Upper lobe of left lung (tissue), 4 donors: ENCODE data around the gene CSNK1D.

ENCODE experiments used
- EP300 ChIP-seq, 4 donors: sonication (generic); formaldehyde crosslinking; IDR thresholded peaks; one replicate each; pipeline ENCODE4 v1.5.1; 2017; ENCODE audit warnings: antibody characterized with exemption in 4 of 4, control low read depth in 2 of 4
- POLR2A ChIP-seq, 4 donors: fragments of 450-650 bp; IDR thresholded peaks; one replicate each; pipeline ENCODE4 v1.5.1; 2016 to 2017; ENCODE audit warnings: antibody characterized with exemption in 4 of 4, mild to moderate bottlenecking in 2 of 4
- POLR2AphosphoS5 ChIP-seq, 2 donors: sonication (generic); formaldehyde crosslinking; IDR thresholded peaks; one replicate each; pipeline ENCODE4 v1.5.1; 2017; ENCODE audit warnings: antibody characterized with exemption in 2 of 2
- TF ChIP-seq, protein P1 (sequence below), 6 experiments: fragments of 450-650 bp in 4 of 6; fragments of 200-600 bp in 2 of 6; sonication (generic) in 2 of 6; IDR thresholded peaks; one replicate each; pipeline ENCODE4 v1.5.1; 2016 to 2019; ENCODE audit warnings: antibody characterized with exemption in 6 of 6

DNA sequence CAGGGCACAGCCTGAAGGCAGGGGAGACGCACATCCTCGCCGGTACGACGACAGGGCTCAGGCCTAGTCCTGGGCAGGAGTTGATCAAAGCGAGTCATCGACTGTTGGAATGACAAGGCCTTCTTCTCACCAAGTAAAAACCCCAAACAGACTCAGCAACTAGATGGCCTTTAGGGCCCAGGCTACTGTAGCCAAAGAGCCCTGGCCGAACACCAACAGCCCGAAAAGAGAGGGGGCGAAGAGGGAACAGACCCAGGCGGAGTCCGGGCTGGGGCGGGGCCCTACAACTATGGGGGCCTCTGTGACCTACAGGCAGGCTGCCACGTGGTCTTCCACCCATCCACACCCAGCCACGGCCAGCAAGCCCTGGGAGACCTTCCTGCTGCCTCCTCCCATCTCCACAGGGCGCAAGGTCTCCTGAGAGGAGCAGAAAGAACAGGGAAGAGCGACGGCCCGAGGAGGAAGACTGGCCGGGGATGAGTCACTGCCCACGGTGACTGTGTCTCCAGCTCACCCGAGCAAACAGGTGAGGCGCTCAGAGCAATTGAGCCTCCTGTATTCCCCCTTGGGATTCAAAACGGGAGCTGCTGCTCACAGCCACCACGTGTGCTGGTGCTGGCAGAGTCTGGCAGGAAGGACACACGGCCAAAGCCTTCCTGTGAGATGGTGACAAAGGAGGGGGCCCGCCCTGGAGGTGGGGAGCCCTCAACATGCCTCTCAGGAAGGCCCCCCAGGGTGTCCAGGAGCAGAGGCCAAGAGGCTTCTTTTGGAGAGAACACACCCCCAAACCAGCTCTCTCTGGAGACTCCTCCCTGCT is 26.9 kb downstream of the CSNK1D start:
- TF ChIP-seq POLR2A (IDR thresholded peaks at IDR 0.05) = no peak
- TF ChIP-seq, protein P1, sequence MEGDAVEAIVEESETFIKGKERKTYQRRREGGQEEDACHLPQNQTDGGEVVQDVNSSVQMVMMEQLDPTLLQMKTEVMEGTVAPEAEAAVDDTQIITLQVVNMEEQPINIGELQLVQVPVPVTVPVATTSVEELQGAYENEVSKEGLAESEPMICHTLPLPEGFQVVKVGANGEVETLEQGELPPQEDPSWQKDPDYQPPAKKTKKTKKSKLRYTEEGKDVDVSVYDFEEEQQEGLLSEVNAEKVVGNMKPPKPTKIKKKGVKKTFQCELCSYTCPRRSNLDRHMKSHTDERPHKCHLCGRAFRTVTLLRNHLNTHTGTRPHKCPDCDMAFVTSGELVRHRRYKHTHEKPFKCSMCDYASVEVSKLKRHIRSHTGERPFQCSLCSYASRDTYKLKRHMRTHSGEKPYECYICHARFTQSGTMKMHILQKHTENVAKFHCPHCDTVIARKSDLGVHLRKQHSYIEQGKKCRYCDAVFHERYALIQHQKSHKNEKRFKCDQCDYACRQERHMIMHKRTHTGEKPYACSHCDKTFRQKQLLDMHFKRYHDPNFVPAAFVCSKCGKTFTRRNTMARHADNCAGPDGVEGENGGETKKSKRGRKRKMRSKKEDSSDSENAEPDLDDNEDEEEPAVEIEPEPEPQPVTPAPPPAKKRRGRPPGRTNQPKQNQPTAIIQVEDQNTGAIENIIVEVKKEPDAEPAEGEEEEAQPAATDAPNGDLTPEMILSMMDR (IDR thresholded peaks at IDR 0.05) = no peak
- TF ChIP-seq EP300 (IDR thresholded peaks at IDR 0.05) = no peak
- TF ChIP-seq POLR2AphosphoS5 (IDR thresholded peaks at IDR 0.05) = peak; percentile 30 to 32
